Limb (tissue), 2 donors: ENCODE results near the gene NCR2.

Source experiments
- DNase-seq, 2 donors: peaks; one replicate each; pipeline ENCODE4 v3.0.0-alpha.2; 2016; ENCODE audit errors: extremely low spot score in 2 of 2

Gene NCR2

DNA sequence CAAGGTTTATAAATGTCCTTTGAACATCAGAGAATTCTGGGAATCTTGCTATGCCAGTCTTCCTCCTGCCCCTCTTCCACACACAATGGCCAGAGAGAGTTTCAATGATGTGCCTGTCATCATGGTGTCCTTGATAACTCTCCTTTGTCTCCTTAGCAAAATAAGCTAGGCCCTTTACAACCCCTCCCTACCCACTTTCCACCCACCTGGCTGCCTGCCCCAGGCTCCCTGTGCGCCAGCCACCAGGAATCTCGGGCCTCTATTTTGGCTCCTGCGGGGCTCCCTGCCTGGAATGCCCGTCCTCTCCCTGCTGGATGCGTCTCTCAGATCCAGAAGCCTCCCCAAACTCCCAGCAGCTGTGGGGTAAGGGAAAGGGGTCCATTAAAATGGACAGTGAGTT, 60.9 kb downstream of the NCR2 start:
- no peak for DNase-seq

DNA sequence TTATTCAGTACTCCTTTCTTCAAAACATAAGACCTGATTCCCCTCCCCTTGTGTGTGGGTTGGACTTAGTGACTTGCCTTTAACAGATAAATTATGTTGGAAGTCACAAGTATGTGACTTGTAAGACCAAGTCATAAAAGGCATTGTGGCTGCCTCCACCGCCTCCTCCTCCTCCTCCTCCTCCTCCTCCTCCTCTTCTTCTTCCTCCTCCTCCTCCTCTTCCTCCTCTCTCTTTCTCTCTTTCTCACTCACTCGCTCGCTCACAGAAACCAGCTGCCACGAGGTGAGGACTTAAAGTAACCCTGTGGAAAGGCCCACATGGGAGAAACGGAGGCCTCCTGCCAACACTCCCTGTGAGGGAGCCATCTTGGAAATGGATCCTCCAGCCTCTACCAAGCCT, 64.0 kb downstream of the NCR2 start:
- no peak for DNase-seq
